Measurements from ENCODE around the gene ZNF524.

DNA sequence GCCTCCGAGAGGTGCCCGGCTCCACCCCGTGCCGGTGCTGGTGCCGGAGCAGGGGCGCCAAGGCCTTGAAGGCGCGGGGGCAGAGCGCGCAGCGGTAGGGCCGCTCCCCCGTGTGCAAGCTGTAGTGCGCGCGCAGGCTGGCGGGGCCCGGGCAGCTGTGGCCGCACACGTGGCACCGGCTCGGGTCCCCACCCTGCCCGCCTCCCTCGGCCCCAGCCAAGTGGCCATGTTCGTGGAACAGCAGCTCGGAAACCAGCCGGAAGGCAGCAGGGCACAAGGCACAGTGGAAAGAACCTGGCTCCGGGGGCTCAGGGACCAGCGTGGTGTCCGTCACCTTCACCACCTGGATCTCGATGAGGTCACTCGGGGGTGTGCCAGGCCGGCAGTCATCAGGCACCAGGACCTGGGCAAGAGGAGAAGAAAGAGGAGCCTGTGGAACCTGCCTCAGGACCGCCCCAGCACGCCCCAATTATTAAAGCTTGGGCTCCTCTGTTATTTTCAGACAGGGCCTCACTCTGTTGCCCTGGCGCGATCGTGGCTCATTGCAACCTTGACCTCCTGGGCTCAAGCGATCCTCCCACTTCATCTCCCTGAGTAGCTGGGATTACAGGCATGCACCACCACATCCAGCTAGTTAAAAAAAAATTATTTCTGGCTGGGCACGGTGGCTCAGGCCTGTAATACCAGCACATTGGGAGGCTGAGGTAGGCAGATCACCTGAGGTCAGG is 22.3 kb downstream of the ZNF524 start:
- TF ChIP-seq, protein P1, sequence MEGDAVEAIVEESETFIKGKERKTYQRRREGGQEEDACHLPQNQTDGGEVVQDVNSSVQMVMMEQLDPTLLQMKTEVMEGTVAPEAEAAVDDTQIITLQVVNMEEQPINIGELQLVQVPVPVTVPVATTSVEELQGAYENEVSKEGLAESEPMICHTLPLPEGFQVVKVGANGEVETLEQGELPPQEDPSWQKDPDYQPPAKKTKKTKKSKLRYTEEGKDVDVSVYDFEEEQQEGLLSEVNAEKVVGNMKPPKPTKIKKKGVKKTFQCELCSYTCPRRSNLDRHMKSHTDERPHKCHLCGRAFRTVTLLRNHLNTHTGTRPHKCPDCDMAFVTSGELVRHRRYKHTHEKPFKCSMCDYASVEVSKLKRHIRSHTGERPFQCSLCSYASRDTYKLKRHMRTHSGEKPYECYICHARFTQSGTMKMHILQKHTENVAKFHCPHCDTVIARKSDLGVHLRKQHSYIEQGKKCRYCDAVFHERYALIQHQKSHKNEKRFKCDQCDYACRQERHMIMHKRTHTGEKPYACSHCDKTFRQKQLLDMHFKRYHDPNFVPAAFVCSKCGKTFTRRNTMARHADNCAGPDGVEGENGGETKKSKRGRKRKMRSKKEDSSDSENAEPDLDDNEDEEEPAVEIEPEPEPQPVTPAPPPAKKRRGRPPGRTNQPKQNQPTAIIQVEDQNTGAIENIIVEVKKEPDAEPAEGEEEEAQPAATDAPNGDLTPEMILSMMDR (IDR thresholded peaks at IDR 0.05): no peak
- TF ChIP-seq POLR2A (IDR thresholded peaks at IDR 0.05): no peak

Data from tibial nerve (tissue), 3 donors.